Measurements from ENCODE around the gene KCNK3.
"Not testable (repeated sequence)": the region's sequence is repeated elsewhere in the genome, so short reads cannot be mapped to it uniquely, and the experiment has no call there.

The KCNK3 gene

DNA sequence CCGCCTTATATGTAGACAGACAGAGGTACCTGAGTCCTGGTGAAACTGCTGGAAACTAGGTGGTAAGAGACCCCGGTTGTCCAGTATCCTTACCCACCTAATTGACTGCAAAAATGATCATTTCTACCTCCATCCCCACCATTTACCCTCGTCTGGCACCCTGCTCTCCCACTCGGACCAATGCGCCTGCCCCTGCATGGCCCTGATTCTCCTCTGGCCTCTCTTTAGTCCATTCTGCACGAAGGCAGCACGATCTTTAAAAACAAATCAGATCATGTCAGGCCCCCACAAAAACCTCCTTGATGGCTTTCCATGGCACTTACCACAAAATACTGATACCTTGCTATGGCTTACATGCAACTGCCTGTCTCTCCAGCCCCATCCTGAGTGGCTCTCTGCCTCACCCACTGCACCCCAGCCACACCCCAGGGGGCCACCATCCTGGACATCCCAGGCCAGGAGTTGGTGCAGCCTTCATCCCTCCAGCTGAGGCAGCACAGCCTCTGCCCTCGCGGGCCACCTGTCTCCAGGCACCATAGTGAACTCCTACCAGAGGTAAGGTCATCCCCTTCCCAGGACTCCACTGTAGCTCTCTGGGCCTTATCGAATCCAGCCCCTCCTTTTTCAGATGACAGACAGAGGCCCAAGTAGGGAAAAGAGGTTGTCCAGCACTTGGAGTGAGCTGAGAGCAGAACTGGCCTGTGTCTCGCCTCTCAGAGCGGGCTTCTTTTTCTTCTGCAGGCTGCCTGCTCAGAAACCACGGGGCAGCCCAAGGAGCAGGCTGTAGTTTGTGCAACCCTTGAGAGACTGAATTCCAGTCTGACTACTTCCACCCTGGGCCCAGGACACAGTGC, 39.1 kb upstream of the KCNK3 start:
- Mint-ChIP-seq H3K9me3 (peaks cover 3% of the 10 kb centered on the region), H3K27ac (no peak overlapping the region), H3K4me3 (no peak overlapping the region), H3K27me3 (peaks cover 18% of the 10 kb centered on the region), H3K36me3 (peaks cover 2% of the 10 kb centered on the region), H3K4me1 (no peaks in the 10 kb centered on the region)
- no peak for ATAC-seq (ENCODE audit: low read depth)
- DNase-seq (ENCODE audit: low spot score in 2 of 2): no peak

DNA sequence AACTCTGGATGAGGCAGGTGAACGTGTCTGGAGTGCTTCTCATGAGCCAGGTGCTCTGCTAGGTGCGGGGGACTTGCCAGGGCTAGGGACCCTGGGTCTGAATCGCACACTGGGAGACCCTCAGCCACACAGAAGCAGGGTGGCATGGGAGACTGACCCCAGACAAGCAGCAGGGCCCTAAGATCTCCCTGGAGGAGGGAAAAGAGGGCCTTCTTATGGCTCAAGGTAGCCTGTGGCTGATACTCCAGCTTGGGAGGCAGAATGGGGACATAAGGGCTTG, 38.5 kb upstream of the KCNK3 start:
- Mint-ChIP-seq H3K36me3 (peaks cover 2% of the 10 kb centered on the region), H3K4me3 (no peak overlapping the region), H3K9me3 (peaks cover 5% of the 10 kb centered on the region), H3K27me3 (peaks cover 20% of the 10 kb centered on the region), H3K27ac (no peak overlapping the region), H3K4me1 (no peaks in the 10 kb centered on the region)
- no peak for ATAC-seq (ENCODE audit: low read depth)
- DNase-seq (ENCODE audit: low spot score in 2 of 2): no peak

DNA sequence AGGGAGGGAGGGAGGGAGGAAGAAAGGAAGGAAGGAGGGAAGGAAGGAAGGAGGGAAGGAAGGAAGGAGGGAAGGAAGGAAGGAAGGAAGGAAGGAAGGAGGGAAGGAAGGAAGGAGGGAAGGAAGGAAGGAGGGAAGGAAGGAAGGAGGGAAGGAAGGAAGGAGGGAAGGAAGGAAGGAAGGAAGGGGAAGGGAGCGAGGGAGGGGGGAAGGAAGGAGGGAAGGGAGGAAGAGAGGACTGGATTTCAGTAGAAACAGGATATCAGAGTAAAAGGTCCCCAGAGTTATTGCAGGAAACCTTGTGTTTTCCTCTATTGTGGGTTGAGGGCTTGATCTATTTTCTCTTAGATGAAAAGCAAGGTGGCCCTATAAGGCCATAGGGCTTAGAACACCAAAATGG, 37.4 kb upstream of the KCNK3 start:
- H3K4me3 Mint-ChIP-seq; H3K27ac Mint-ChIP-seq; H3K4me1 Mint-ChIP-seq; DNase-seq (ENCODE audit: low spot score in 2 of 2); ATAC-seq (ENCODE audit: low read depth); H3K36me3 Mint-ChIP-seq: not testable (repeated sequence)
- Mint-ChIP-seq H3K9me3 (peaks cover 12% of the 10 kb centered on the region), H3K27me3 (peaks cover 16% of the 10 kb centered on the region)

DNA sequence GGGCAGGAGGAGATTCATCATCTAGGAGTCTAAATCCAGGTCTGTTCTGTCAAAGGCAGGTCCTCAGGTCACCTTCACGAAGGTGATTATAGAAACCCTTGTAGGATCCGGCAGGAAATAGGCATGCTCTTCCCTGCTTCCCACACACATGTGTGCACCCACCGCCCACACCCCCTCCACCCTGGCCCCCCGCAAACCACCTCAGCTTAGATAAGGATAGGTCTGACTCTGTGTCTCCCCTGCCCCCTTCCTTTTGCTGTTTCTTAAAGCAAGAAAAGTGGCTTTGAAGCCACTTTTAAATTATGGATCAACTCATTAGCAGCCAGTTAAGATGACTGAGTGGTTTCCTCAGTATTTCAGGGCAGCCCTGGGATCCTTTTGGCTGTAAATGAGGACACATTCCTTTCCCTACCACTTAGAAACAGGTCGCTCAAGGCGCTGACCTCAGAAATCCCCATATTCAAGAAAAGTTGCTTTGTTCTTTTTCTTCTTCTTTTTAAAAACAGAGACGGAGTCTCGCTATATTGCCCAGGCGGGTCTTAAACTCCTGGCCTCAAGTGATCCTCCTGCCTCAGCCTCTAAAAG, 36.8 kb upstream of the KCNK3 start:
- Mint-ChIP-seq H3K36me3 (peaks cover 2% of the 10 kb centered on the region), H3K4me1 (no peaks in the 10 kb centered on the region), H3K4me3 (no peak overlapping the region), H3K9me3 (peaks cover 14% of the 10 kb centered on the region), H3K27me3 (peaks cover 11% of the 10 kb centered on the region), H3K27ac (no peak overlapping the region)
- ATAC-seq (ENCODE audit: low read depth) (no peak), DNase-seq (ENCODE audit: low spot score in 2 of 2) (no peak)

DNA sequence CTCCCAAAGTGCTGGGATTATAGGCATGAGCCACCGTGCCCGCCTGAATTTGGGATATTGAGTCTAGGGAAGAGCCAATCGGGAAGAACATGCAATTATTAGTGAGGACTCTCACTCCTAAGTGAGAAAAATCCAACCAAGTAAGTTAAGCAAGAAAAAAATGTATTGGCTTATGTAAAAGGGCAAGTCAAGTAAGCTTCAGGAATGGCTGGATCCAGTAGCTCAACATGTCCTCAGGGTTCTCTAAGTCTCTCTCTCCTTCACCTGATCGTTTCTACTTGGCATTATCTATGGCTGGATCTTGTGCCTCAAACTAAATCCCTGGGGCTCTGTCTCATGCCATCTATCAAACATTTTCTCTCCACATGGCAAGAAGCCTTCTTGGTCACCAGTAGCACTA, 35.3 kb upstream of the KCNK3 start:
- Mint-ChIP-seq H3K36me3 (peaks cover 3% of the 10 kb centered on the region), H3K4me3 (no peak overlapping the region), H3K27me3 (peaks cover 9% of the 10 kb centered on the region), H3K9me3 (peaks cover 16% of the 10 kb centered on the region), H3K4me1 (no peaks in the 10 kb centered on the region), H3K27ac (no peak overlapping the region)
- no peak for ATAC-seq (ENCODE audit: low read depth)
- no peak for DNase-seq (ENCODE audit: low spot score in 2 of 2)

DNA sequence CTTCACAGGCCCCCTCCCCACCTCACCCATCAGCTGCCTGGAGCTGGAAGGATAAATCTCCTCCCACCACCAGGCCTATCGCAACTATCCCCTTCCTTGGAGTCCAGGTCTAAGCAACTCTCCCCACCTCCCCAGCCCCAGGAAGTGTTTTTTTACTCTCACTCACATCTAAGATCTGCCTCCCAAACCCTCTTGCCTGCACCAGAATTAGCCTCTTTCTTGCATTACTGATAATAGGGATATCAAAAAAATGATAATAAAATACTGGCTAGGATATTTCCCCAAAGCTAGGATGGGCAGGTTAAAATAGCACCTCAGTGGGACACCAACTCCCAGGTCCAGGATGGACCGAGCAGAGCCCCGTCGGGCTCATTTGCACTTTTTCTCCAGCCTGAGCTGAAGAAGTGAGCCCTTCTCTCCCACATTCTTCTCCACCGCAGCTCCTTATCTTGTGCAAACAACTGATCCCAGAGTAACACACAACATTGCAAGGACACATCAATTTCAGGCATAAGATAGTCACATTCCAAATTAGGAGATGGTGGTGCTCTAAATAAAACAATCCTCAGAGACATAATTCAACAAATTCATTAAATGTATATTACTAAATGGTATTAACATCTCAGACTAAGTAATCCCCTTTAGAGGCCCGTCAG, 33.7 kb upstream of the KCNK3 start:
- no peak overlapping the region for H3K4me3 Mint-ChIP-seq
- DNase-seq (ENCODE audit: low spot score in 2 of 2) (no peak), ATAC-seq (ENCODE audit: low read depth) (no peak)
- no peak overlapping the region for H3K27ac Mint-ChIP-seq
- H3K9me3 Mint-ChIP-seq: peaks cover 18% of the 10 kb centered on the region
- peaks cover 9% of the 10 kb centered on the region for H3K27me3 Mint-ChIP-seq
- H3K4me1 Mint-ChIP-seq: no peaks in the 10 kb centered on the region
- H3K36me3 Mint-ChIP-seq: peaks cover 3% of the 10 kb centered on the region

DNA sequence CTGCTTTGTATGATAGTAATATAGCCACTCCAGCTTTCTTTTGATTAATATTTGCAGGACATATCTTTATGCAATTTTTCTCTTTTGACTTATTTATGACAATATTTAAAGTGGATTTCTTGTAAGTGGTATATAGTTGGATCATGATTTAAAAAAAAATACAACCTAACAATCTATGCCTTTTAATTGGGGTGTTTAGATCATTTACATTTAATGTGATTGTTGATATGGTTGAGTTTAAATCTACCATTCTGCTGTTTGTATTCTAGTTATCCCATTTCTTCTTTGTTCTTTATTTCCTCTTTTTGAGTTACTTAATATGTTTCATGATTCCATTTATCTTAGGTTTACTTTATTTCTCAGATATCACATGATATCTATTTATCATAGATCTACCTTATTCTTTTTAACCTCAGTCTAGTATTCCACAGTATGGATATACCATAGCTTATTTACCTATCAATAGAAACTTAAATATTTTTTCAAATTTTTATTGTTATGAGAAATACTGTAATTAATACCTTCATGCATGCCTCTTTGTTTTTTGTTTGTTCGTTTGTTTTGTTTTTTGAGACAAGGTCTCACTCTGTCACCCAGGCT, 32.1 kb upstream of the KCNK3 start:
- Mint-ChIP-seq H3K4me1 (no peaks in the 10 kb centered on the region), H3K36me3 (peaks cover 2% of the 10 kb centered on the region), H3K27me3 (peaks cover 3% of the 10 kb centered on the region), H3K9me3 (peaks cover 15% of the 10 kb centered on the region), H3K4me3 (no peak overlapping the region), H3K27ac (no peak overlapping the region)
- no peak for DNase-seq (ENCODE audit: low spot score in 2 of 2)
- ATAC-seq (ENCODE audit: low read depth): no peak

DNA sequence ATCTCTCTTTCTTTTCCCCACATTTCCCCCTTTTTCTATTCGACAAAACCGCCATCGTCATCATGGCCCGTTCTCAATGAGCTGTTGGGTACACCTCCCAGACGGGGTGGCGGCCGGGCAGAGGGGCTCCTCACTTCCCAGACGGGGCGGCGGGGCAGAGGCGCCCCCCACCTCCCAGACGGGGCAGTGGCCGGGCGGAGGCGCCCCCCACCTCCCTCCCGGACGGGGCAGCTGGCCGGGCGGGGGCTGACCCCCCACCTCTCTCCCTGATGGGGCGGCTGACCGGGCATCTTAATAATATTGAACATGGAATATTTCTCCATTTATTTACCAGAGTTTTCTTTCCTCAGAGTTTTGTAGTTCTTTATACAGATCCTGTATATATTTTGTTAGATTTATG, 27.2 kb upstream of the KCNK3 start:
- H3K4me3 Mint-ChIP-seq; DNase-seq (ENCODE audit: low spot score in 2 of 2); H3K4me1 Mint-ChIP-seq; H3K9me3 Mint-ChIP-seq; H3K36me3 Mint-ChIP-seq; ATAC-seq (ENCODE audit: low read depth); H3K27ac Mint-ChIP-seq: not testable (repeated sequence)
- peaks cover 19% of the 10 kb centered on the region for H3K27me3 Mint-ChIP-seq

DNA sequence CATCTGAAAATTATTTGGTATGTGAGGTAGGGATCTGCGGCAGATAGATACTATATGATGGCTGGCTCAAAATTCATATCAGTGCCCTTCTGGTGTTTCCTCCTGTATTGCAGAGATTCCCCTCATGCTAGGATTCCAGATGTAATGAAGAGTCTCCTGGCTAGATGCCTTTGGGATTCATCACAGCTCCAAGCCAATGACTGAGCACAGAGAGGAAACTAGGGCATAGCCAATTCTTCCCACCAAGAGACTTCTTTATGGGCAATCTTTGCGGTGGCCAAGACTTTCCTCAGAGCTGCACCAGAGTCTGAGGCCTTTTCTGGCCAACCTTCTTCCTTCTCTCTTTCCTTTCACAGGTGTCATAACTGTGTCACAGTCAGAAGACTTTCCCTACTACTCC, 25.9 kb upstream of the KCNK3 start:
- H3K9me3 Mint-ChIP-seq: peaks cover 3% of the 10 kb centered on the region
- peaks cover 21% of the 10 kb centered on the region for H3K27me3 Mint-ChIP-seq

DNA sequence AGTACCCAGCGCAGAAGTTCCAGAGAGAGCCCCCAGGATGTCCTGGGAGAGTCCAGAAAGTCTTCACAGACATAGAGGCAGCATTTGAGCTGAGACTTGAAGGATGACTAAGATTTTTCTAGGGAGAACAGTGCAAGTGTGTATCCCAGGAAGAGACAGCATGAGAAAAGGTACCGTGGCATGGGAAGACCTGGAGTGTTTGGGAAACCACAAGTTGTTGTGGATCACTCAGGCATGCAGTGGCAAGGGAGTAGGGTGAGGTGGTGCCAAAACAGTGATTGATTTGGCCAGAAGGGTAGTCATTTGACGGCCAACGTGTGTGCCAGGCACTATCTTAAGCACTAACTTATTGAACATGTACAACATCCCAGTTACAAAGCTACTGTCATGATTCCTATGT, 24.5 kb upstream of the KCNK3 start:
- peaks cover 22% of the 10 kb centered on the region for H3K27me3 Mint-ChIP-seq
- H3K36me3 Mint-ChIP-seq: peaks cover 1% of the 10 kb centered on the region
- H3K4me3 Mint-ChIP-seq: no peak overlapping the region
- H3K9me3 Mint-ChIP-seq: peaks cover 3% of the 10 kb centered on the region
- H3K4me1 Mint-ChIP-seq: no peaks in the 10 kb centered on the region
- no peak overlapping the region for H3K27ac Mint-ChIP-seq
- DNase-seq (ENCODE audit: low spot score in 2 of 2) (no peak), ATAC-seq (ENCODE audit: low read depth) (no peak)

More for the DNA sequence above, 25.9 kb upstream of the KCNK3 start:
- ATAC-seq (ENCODE audit: low read depth) (no peak), DNase-seq (ENCODE audit: low spot score in 2 of 2) (no peak)
- H3K4me1 Mint-ChIP-seq: no peaks in the 10 kb centered on the region
- no peak overlapping the region for H3K4me3 Mint-ChIP-seq
- H3K27ac Mint-ChIP-seq: no peak overlapping the region
- H3K36me3 Mint-ChIP-seq: peaks cover 1% of the 10 kb centered on the region

DNA sequence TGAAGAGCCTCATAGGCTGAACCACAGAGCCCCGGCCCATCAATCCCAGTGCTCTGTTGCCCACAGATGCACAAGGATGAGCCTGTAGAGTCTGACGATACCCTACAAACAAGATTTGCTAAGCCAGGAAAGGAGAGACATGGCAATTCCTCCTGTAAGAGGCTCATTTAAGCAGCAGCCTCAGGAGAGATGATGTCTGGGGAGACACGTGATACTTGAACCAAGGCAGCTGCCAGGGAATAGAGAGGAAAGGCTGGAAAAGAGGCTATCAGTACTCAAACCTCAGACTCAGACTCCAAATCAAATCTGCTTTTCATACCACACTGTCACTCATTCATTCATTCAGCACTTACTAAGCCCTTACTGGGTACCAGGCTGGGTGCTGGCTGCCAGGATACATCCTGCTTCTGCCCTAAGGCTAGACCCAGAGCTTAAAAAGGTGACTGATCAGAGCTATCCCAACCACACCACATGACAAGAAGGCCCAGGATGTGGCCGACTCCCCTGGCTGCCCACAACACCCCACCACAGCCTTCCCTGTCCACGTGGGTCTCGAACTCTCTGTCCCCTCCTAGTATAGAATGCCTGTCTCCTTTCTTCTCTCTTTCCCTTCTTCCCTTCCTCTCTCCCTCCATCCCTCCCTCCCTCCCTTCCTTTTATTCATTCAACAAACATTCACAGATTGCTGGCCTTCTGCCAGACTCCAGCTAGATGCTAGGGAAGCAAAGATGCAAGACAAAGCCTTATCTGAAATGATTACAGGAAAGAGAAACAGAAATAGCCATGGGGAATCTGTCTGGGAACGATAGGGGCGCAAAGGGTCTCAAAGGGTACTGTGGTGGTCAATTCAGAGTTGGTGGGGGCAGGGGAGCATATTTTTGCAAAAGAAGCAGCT, 23.4 kb upstream of the KCNK3 start:
- Mint-ChIP-seq H3K4me1 (no peaks in the 10 kb centered on the region), H3K4me3 (no peak overlapping the region), H3K27ac (no peak overlapping the region), H3K27me3 (peaks cover 24% of the 10 kb centered on the region), H3K9me3 (peaks cover 1% of the 10 kb centered on the region), H3K36me3 (peaks cover 1% of the 10 kb centered on the region)
- no peak for DNase-seq (ENCODE audit: low spot score in 2 of 2)
- no peak for ATAC-seq (ENCODE audit: low read depth)

DNA sequence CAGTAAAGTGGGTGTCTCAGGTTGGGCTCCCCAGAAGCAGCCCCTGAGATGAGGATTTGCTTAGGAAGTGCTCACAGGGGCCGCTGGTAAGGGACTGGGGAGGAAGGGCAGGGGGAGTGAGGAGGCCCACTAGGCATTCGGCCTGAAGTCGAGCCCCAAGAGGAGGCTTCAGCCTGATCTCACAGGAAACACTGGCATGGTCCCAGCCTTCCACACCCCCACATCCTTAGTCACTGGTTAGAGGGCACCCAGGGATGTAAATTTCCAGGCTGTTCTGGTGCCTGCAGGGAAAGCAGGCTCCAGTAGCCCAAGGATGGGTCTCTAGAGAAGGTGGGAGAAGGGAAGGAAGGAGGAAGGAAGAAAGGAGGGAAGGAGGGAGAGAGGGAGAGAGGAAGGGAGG, 22.4 kb upstream of the KCNK3 start:
- H3K4me1 Mint-ChIP-seq: no peaks in the 10 kb centered on the region
- H3K27me3 Mint-ChIP-seq: peaks cover 24% of the 10 kb centered on the region
- no peak overlapping the region for H3K27ac Mint-ChIP-seq
- H3K4me3 Mint-ChIP-seq: no peak overlapping the region
- ATAC-seq (ENCODE audit: low read depth) (no peak), DNase-seq (ENCODE audit: low spot score in 2 of 2) (no peak)
- H3K36me3 Mint-ChIP-seq: peaks cover 1% of the 10 kb centered on the region
- H3K9me3 Mint-ChIP-seq: peaks cover 1% of the 10 kb centered on the region

DNA sequence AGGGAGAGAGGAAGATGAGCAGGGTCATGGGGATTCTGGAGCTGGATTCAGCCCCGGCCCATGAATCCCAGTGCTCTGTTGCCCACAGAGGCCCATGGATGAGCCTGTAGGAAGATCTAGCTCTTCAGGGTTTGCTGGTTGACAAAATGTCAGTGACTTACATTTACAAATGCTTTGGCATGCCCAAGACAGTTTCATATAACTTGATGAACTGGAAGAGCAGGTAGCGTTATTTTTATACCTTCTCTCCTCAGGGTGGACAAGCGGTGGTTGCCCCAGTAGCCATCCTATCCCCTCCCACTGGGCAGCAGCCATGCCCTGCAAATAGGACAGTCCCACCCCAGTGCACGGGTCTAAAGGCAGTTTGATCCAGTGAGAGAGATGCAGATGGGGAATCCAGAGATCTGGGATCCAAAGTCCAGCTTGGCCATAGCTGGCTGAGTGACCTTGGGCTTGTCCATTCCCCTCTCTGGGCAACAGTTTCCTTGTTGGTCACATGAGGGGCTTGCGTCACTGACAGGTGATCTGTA, 21.5 kb upstream of the KCNK3 start:
- H3K27ac Mint-ChIP-seq: no peak overlapping the region
- DNase-seq (ENCODE audit: low spot score in 2 of 2): no peak
- H3K4me1 Mint-ChIP-seq: no peaks in the 10 kb centered on the region
- H3K4me3 Mint-ChIP-seq: no peak overlapping the region
- H3K9me3 Mint-ChIP-seq: no peaks in the 10 kb centered on the region
- no peak for ATAC-seq (ENCODE audit: low read depth)
- H3K27me3 Mint-ChIP-seq: peaks cover 22% of the 10 kb centered on the region
- peaks cover 1% of the 10 kb centered on the region for H3K36me3 Mint-ChIP-seq
